ENCODE measurements around the gene HSPA5. TPM values are rescaled to one million over a fixed set of nuclear protein-coding genes. Genes with fewer than 3 reads are reported as not detected.

The HSPA5 gene
- total and polyA plus RNA-seq, 10 of the 15 experiments (the other 5 are each of a cell fraction or from before 2014, with no cell fraction given), result 39.8 to 517 (median 105) TPM

GRCh38 chr9:125261501-125262293 lies 20.6 kb upstream of the HSPA5 start, which contains the start of gene GAPVD1 (continued):
- TF ChIP-seq PRDM15 (CRISPR knock-in tag; IDR thresholded peaks at IDR 0.05), result no peak
- TF ChIP-seq SMAD1 (IDR thresholded peaks at IDR 0.05; ENCODE audit: low read depth, partially characterized antibody), result peak; percentile 33
- peak; percentile 70; the same call in 1 of the 2 replicates for TF ChIP-seq TAF1 (IDR thresholded peaks at IDR 0.05; ENCODE audit: borderline replicate concordance, low read depth, low read length)
- TF ChIP-seq NRF1 (conservative IDR thresholded peaks at IDR 0.05; ENCODE audit: low read depth, low read length), result peak; percentile 83
- TF ChIP-seq HDGF (IDR thresholded peaks at IDR 0.05), result peak; percentile 29; the same call in 1 of the 2 replicates
- TF ChIP-seq, protein P1, sequence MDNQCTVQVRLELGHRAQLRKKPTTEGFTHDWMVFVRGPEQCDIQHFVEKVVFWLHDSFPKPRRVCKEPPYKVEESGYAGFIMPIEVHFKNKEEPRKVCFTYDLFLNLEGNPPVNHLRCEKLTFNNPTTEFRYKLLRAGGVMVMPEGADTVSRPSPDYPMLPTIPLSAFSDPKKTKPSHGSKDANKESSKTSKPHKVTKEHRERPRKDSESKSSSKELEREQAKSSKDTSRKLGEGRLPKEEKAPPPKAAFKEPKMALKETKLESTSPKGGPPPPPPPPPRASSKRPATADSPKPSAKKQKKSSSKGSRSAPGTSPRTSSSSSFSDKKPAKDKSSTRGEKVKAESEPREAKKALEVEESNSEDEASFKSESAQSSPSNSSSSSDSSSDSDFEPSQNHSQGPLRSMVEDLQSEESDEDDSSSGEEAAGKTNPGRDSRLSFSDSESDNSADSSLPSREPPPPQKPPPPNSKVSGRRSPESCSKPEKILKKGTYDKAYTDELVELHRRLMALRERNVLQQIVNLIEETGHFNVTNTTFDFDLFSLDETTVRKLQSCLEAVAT (IDR thresholded peaks at IDR 0.05), result peak; percentile 90
- TF ChIP-seq STAT3 (IDR thresholded peaks at IDR 0.05; ENCODE audit: low read depth, low read length), result 0 out of 2 replicates have a peak, but pooled peaks have one; percentile 40
- peak; percentile 74; the same call in 1 of the 2 replicates for TF ChIP-seq ATF3 (IDR thresholded peaks at IDR 0.05; ENCODE audit: borderline replicate concordance, extremely low read depth, low read depth, low read length)
- TF ChIP-seq ATF7 (IDR thresholded peaks at IDR 0.05; ENCODE audit: low read depth), result peak; percentile 7
- no peak for TF ChIP-seq ZSCAN29 (IDR thresholded peaks at IDR 0.05)
